Naive thymus-derived CD8-positive, alpha-beta T cell (primary cell): Measurements from ENCODE around the gene SP8. TPM values are rescaled to one million over a fixed set of nuclear protein-coding genes. Genes with fewer than 3 reads are reported as not detected.

Experiments
- ATAC-seq, 2 donors: fragments of 150-1000 bp; cut with Tn5 transposase in 1 of 2; sonication (Bioruptor Pico), chemical (Tn5 transposase) in 1 of 2; 1 replicate in 1 of 2; 2 replicates in 1 of 2; pipeline ENCODE4 v1.10.0; 2021; ENCODE audit warnings: mild to moderate bottlenecking in 2 of 2, moderate library complexity in 2 of 2
- POLR2A ChIA-PET: fragments of 350-600 bp; sonication (Branson Sonifier 250); formaldehyde crosslinking; loops from one replicate; lab custom pipeline; 2021; ENCODE audit warnings: antibody characterized with exemption; lab: Charles Lee
- DNase-seq, 10 donors: peaks; one replicate each; pipeline versions ENCODE4 v3.0.0 to v3.0.0-alpha.2; 2020 to 2022
- H3K27ac Mint-ChIP-seq, 10 donors: one replicate each; pipeline ENCODE4 v1.8.0; 2020 to 2022; ENCODE audit warnings: mild to moderate bottlenecking in 10 of 10, mixed read lengths in 10 of 10, moderate library complexity in 4 of 10, inconsistent platforms in 1 of 10
- H3K27me3 Mint-ChIP-seq, 5 donors: one replicate each; pipeline ENCODE4 v1.8.0; 2021 to 2022; ENCODE audit warnings: mixed read lengths in 5 of 5
- H3K36me3 Mint-ChIP-seq, 3 donors: one replicate each; pipeline ENCODE4 v1.8.0; 2020 to 2022; ENCODE audit warnings: mixed read lengths in 3 of 3, mild to moderate bottlenecking in 2 of 3, inconsistent platforms in 1 of 3
- H3K4me1 Mint-ChIP-seq, 4 donors: one replicate each; pipeline ENCODE4 v1.8.0; 2021 to 2022; ENCODE audit warnings: mixed read lengths in 4 of 4
- H3K4me3 Mint-ChIP-seq, 10 donors: one replicate each; pipeline ENCODE4 v1.8.0; 2020 to 2022; ENCODE audit warnings: mild to moderate bottlenecking in 10 of 10, mixed read lengths in 10 of 10, moderate library complexity in 6 of 10, inconsistent platforms in 1 of 10
- H3K9me3 Mint-ChIP-seq, 9 donors: one replicate each; pipeline ENCODE4 v1.8.0; 2020 to 2022; ENCODE audit warnings: mixed read lengths in 9 of 9, mild to moderate bottlenecking in 3 of 9, inconsistent platforms in 1 of 9, moderate library complexity in 1 of 9
- polyA plus RNA-seq, 3 donors: library from polyadenylated mRNA; unstranded; fragments of 300-500 nt; fragmentation: Illumina TruSeq; gene quantifications; one replicate each; pipeline ENCODE4 v1.2.3, GENCODE V29; 2021
- total RNA-seq, 8 experiments: library from RNA in 2 of 8; stranded (reverse) in 2 of 8; gene quantifications; one replicate each; pipeline ENCODE4 v1.2.3 and lab custom pipeline; 2021 to 2026

SP8 gene
- total and polyA plus RNA-seq, 5 experiments from 2014 or later = not detected

GRCh38 chr7:20742913-20743312 lies 43.8 kb downstream of the SP8 start:
- peaks cover 0 to 2% (median 0%) of the 10 kb centered on the region in 4 donors for H3K4me1 Mint-ChIP-seq
- peaks cover 0 to 2% (median 0%) of the 10 kb centered on the region in 9 donors for H3K9me3 Mint-ChIP-seq
- no peak overlapping the region for H3K27ac Mint-ChIP-seq
- ATAC-seq (no peak), DNase-seq (no peak)
- H3K4me3 Mint-ChIP-seq = no peak overlapping the region
- H3K36me3 Mint-ChIP-seq = no peaks in the 10 kb centered on the region
- H3K27me3 Mint-ChIP-seq = peaks cover 0 to 22% (median 5%) of the 10 kb centered on the region in 5 donors
- POLR2A ChIA-PET = no interaction called here

GRCh38 chr7:20741801-20742200 lies 44.9 kb downstream of the SP8 start:
- no peak overlapping the region for H3K27ac Mint-ChIP-seq
- POLR2A ChIA-PET = no interaction called here
- ATAC-seq (no peak), DNase-seq (no peak)
- H3K9me3 Mint-ChIP-seq = peaks cover 0 to 2% (median 0%) of the 10 kb centered on the region in 9 donors
- H3K36me3 Mint-ChIP-seq = no peaks in the 10 kb centered on the region
- peaks cover 0 to 28% (median 5%) of the 10 kb centered on the region in 5 donors for H3K27me3 Mint-ChIP-seq
- no peak overlapping the region for H3K4me3 Mint-ChIP-seq
- H3K4me1 Mint-ChIP-seq = peaks cover 0 to 2% (median 0%) of the 10 kb centered on the region in 4 donors

- ATAC-seq (no peak), DNase-seq (no peak)
- H3K4me3 Mint-ChIP-seq = no peak overlapping the region
- H3K27ac Mint-ChIP-seq = no peak overlapping the region
- H3K9me3 Mint-ChIP-seq = peaks cover 0 to 3% (median 0%) of the 10 kb centered on the region in 9 donors
- no peaks in the 10 kb centered on the region for H3K36me3 Mint-ChIP-seq
- POLR2A ChIA-PET = no interaction called here
- no peaks in the 10 kb centered on the region for H3K4me1 Mint-ChIP-seq
- peaks cover 0 to 18% (median 6%) of the 10 kb centered on the region in 5 donors for H3K27me3 Mint-ChIP-seq
Measured at GRCh38 chr7:20738518-20739481, 47.9 kb downstream of the SP8 start.

- H3K36me3 Mint-ChIP-seq = no peaks in the 10 kb centered on the region
- DNase-seq (no peak), ATAC-seq (no peak)
- no peaks in the 10 kb centered on the region for H3K4me1 Mint-ChIP-seq
- peaks cover 0 to 18% (median 6%) of the 10 kb centered on the region in 5 donors for H3K27me3 Mint-ChIP-seq
- H3K27ac Mint-ChIP-seq = no peak overlapping the region
- H3K4me3 Mint-ChIP-seq = no peak overlapping the region
- peaks cover 0 to 3% (median 0%) of the 10 kb centered on the region in 9 donors for H3K9me3 Mint-ChIP-seq
- POLR2A ChIA-PET = no interaction called here
Measured at GRCh38 chr7:20737840-20738448, 48.7 kb downstream of the SP8 start.

GRCh38 chr7:20735346-20736065 lies 51.2 kb downstream of the SP8 start:
- POLR2A ChIA-PET = no interaction called here
- no peak for ATAC-seq
- H3K27ac Mint-ChIP-seq = no peak overlapping the region
- H3K9me3 Mint-ChIP-seq = peaks cover 0 to 3% (median 0%) of the 10 kb centered on the region in 9 donors
- no peak for DNase-seq
- peaks cover 2 to 27% (median 6%) of the 10 kb centered on the region in 5 donors for H3K27me3 Mint-ChIP-seq
- no peaks in the 10 kb centered on the region for H3K36me3 Mint-ChIP-seq
- no peak overlapping the region for H3K4me3 Mint-ChIP-seq
- H3K4me1 Mint-ChIP-seq = no peaks in the 10 kb centered on the region

Other genes starting within 250 kb of the SP8 start
- not detected for gene ABCB5, start 171.2 kb downstream of the SP8 start, total RNA-seq
- not detected for gene ABCB5, start 171.2 kb downstream of the SP8 start, polyA plus RNA-seq